Calu3 (cell line): ENCODE measurements around the gene MUC15. TPM values are rescaled to one million over a fixed set of nuclear protein-coding genes. Genes with fewer than 3 reads are reported as not detected.

Experiments
- Bru-seq: library from RNA; stranded (reverse); fragments of 400-500 nt; gene quantifications from one replicate; lab custom pipeline; 2021; lab: Mats Ljungman, UMichigan
- BruChase-seq, 2 experiments: library from RNA; stranded (reverse); fragments of 400-500 nt; gene quantifications; one replicate each; lab custom pipeline; 2021; lab: Mats Ljungman, UMichigan
- BruUV-seq: library from RNA; stranded (reverse); fragments of 400-500 nt; replicated peaks from 2 replicates; lab custom pipeline; 2021; lab: Mats Ljungman, UMichigan
- CTCF ChIA-PET: fragments of 300-600 bp; sonication (Branson Sonifier 250); formaldehyde crosslinking; loops from one replicate; lab custom pipeline; 2022; ENCODE audit warnings: antibody characterized with exemption; lab: Charles Lee
- DNase-seq: peaks from one replicate; pipeline ENCODE4 v3.0.0; 2022
- H3K27ac Mint-ChIP-seq: one replicate; pipeline ENCODE4 v1.8.0; 2022; ENCODE audit warnings: mixed read lengths; ENCODE audit not compliant: unreplicated experiment
- H3K27me3 Mint-ChIP-seq: one replicate; pipeline ENCODE4 v1.8.0; 2022; ENCODE audit warnings: mixed read lengths; ENCODE audit not compliant: unreplicated experiment
- H3K36me3 Mint-ChIP-seq: one replicate; pipeline ENCODE4 v1.8.0; 2022; ENCODE audit warnings: mild to moderate bottlenecking, moderate library complexity, mixed read lengths; ENCODE audit not compliant: insufficient read depth, unreplicated experiment
- H3K4me1 Mint-ChIP-seq: one replicate; pipeline ENCODE4 v1.8.0; 2022; ENCODE audit warnings: mild to moderate bottlenecking, low read depth, mixed read lengths; ENCODE audit not compliant: unreplicated experiment
- H3K4me3 Mint-ChIP-seq: one replicate; pipeline ENCODE4 v1.8.0; 2022; ENCODE audit warnings: mild to moderate bottlenecking, low read depth, moderate library complexity, mixed read lengths; ENCODE audit not compliant: unreplicated experiment
- H3K9me3 Mint-ChIP-seq: one replicate; pipeline ENCODE4 v1.8.0; 2022; ENCODE audit warnings: low read depth, mixed read lengths; ENCODE audit not compliant: unreplicated experiment
- CTCF ChIP-seq: fragments of 200-600 bp; IDR thresholded peaks from one replicate; pipeline ENCODE4 v1.8.0; 2022; ENCODE audit warnings: antibody characterized with exemption; ENCODE audit not compliant: unreplicated experiment
- intact Hi-C: fragments of 100-400 bp; cut with micrococcal nuclease; formaldehyde crosslinking; loops from one replicate; pipeline ENCODE4 v1.10.0; 2022; ENCODE audit not compliant: unreplicated experiment
- long read RNA-seq: library from polyadenylated mRNA; stranded (forward); transcript quantifications from one replicate; pipeline ENCODE4 v2.0.0, GENCODE V29; 2022
- total RNA-seq: library from RNA; stranded (reverse); gene quantifications from 2 replicates; pipeline ENCODE4 v1.2.3, GENCODE V29; 2022

MUC15 gene
- not detected in 2 replicates for total RNA-seq
- Bru-seq, nascent RNA = not detected
- BruChase-seq, experiment 1, labeled RNA remaining after a 6-hour chase = not detected
- not detected for BruChase-seq, experiment 2, labeled RNA remaining after a 2-hour chase
- long read RNA-seq = 0 reads

GRCh38 chr11:26571861-26572654 is at the start of gene MUC15:
Gene MUC15, minus strand, starts transcription at chr11:26572263. Its CDS starts 5,169 bp downstream, at chr11:26567094.
- no peak for TF ChIP-seq CTCF
- H3K27me3 Mint-ChIP-seq = no peaks in the 10 kb centered on the region
- CTCF ChIA-PET = interaction anchor here (1.2 kb wide), 1 partner anchor 16 kb away, joined by 3 read pairs; no protein-coding TSS in a partner anchor
- H3K36me3 Mint-ChIP-seq = no peaks in the 10 kb centered on the region
- no peak within 1 kb of the TSS for H3K27ac Mint-ChIP-seq
- H3K9me3 Mint-ChIP-seq = no peaks in the 10 kb centered on the region
- H3K4me3 Mint-ChIP-seq = no peak within 1 kb of the TSS
- no peak for DNase-seq
- H3K4me1 Mint-ChIP-seq = peaks cover 10% of the 10 kb centered on the region
- intact Hi-C loops = no loop called here
- no TSS peak for BruUV-seq

GRCh38 chr11:26621132-26621531 is 49.1 kb upstream of the MUC15 start:
- H3K4me3 Mint-ChIP-seq = no peak overlapping the region
- no peak overlapping the region for H3K27ac Mint-ChIP-seq
- H3K9me3 Mint-ChIP-seq = no peaks in the 10 kb centered on the region
- H3K4me1 Mint-ChIP-seq = peaks cover 11% of the 10 kb centered on the region
- DNase-seq = no peak
- no TSS peak for BruUV-seq
- CTCF ChIA-PET = no interaction called here
- no peaks in the 10 kb centered on the region for H3K27me3 Mint-ChIP-seq
- intact Hi-C loops = no loop called here
- no peak for TF ChIP-seq CTCF
- no peaks in the 10 kb centered on the region for H3K36me3 Mint-ChIP-seq

GRCh38 chr11:26620282-26621045 is 48.4 kb upstream of the MUC15 start:
- CTCF ChIA-PET = no interaction called here
- intact Hi-C loops = no loop called here
- Mint-ChIP-seq H3K27me3 (no peaks in the 10 kb centered on the region), H3K4me1 (peaks cover 11% of the 10 kb centered on the region), H3K36me3 (no peaks in the 10 kb centered on the region), H3K4me3 (no peak overlapping the region), H3K9me3 (no peaks in the 10 kb centered on the region), H3K27ac (no peak overlapping the region)
- DNase-seq = no peak
- no TSS peak for BruUV-seq
- TF ChIP-seq CTCF = no peak

- Mint-ChIP-seq H3K27ac (no peak overlapping the region), H3K9me3 (no peaks in the 10 kb centered on the region), H3K36me3 (no peaks in the 10 kb centered on the region), H3K4me1 (peaks cover 11% of the 10 kb centered on the region), H3K27me3 (no peaks in the 10 kb centered on the region), H3K4me3 (no peak overlapping the region)
- no peak for DNase-seq
- BruUV-seq = no TSS peak
- intact Hi-C loops = no loop called here
- CTCF ChIA-PET = no interaction called here
- TF ChIP-seq CTCF = no peak
These were observed 46.4 kb upstream of the MUC15 start for GRCh38 chr11:26618441-26618840.
